Keratinocyte (primary cell): ENCODE data around the gene TINAGL1. TPM values are rescaled to one million over a fixed set of nuclear protein-coding genes. Genes with fewer than 3 reads are reported as not detected.

Experiments used
- DNase-seq: peaks from one replicate; pipeline ENCODE4 v3.0.0-alpha.2; 2011; ENCODE audit warnings: low read depth, missing footprints, low spot score
- FAIRE-seq: peaks from 2 replicates; lab custom pipeline; 2011; peaks lifted over from hg19 to GRCh38; lab: Jason Lieb, UNC
- H2AFZ ChIP-seq: 2 replicates; pipeline ENCODE4 v1.6.0; 2012; ENCODE audit warnings: low read length, control low read depth, inconsistent platforms; ENCODE audit not compliant: control insufficient read depth
- H3K27ac ChIP-seq: 2 replicates; pipeline ENCODE4 v1.5.1; 2011; ENCODE audit warnings: low read length; ENCODE audit not compliant: control insufficient read depth, insufficient read depth
- H3K27me3 ChIP-seq: 3 replicates; pipeline ENCODE4 v1.6.0; 2011; ENCODE audit warnings: low read length; ENCODE audit not compliant: control insufficient read depth, insufficient read depth; ENCODE audit errors: extremely low read depth
- H3K36me3 ChIP-seq, 2 experiments: 2 replicates in 1 of 2; 3 replicates in 1 of 2; pipeline ENCODE4 v1.5.1; 2011; ENCODE audit warnings: low read length in 2 of 2, mild to moderate bottlenecking in 1 of 2; ENCODE audit not compliant: control insufficient read depth in 2 of 2, insufficient read depth in 2 of 2; ENCODE audit errors: extremely low read depth in 1 of 2
- H3K4me1 ChIP-seq: 3 replicates; pipeline ENCODE4 v1.5.1; 2011; ENCODE audit warnings: low read length; ENCODE audit not compliant: control insufficient read depth, insufficient read depth; ENCODE audit errors: extremely low read depth
- H3K4me2 ChIP-seq: 3 replicates; pipeline ENCODE4 v1.6.0; 2011; ENCODE audit warnings: low read depth, low read length; ENCODE audit not compliant: control insufficient read depth, insufficient read depth; ENCODE audit errors: extremely low read depth
- H3K4me3 ChIP-seq, 3 experiments: fragments of 200-600 bp in 1 of 3; sonication (generic) in 1 of 3; 2 replicates in 2 of 3; 3 replicates in 1 of 3; pipeline ENCODE4 v1.5.1; 2011 to 2016; ENCODE audit warnings: low read length in 3 of 3, mild to moderate bottlenecking in 3 of 3, control low read depth in 2 of 3, inconsistent platforms in 1 of 3, low read depth in 1 of 3, mixed read lengths in 1 of 3, mixed run types in 1 of 3, moderate library complexity in 1 of 3; ENCODE audit not compliant: control insufficient read depth in 2 of 3, insufficient read depth in 2 of 3; ENCODE audit errors: extremely low read depth in 1 of 3
- H3K79me2 ChIP-seq: 2 replicates; pipeline ENCODE4 v1.6.0; 2012; ENCODE audit warnings: low read length; ENCODE audit not compliant: control insufficient read depth, insufficient read depth
- H3K9ac ChIP-seq: 3 replicates; pipeline ENCODE4 v1.6.0; 2011; ENCODE audit warnings: low read length; ENCODE audit not compliant: control insufficient read depth, insufficient read depth; ENCODE audit errors: extremely low read depth
- H3K9me1 ChIP-seq: 3 replicates; pipeline ENCODE4 v1.6.0; 2011; ENCODE audit warnings: low read length; ENCODE audit not compliant: control insufficient read depth, insufficient read depth; ENCODE audit errors: extremely low read depth
- H3K9me3 ChIP-seq: 2 replicates; pipeline ENCODE4 v1.5.1; 2012; ENCODE audit warnings: low read depth, low read length; ENCODE audit not compliant: control insufficient read depth
- H4K20me1 ChIP-seq: 3 replicates; pipeline ENCODE4 v1.6.0; 2011; ENCODE audit warnings: low read length; ENCODE audit not compliant: control insufficient read depth, insufficient read depth; ENCODE audit errors: extremely low read depth
- CTCF ChIP-seq, 3 experiments: IDR thresholded peaks in 1 of 3; conservative IDR thresholded peaks in 1 of 3; optimal IDR thresholded peaks in 1 of 3; 2 replicates in 2 of 3; 3 replicates in 1 of 3; pipeline versions ENCODE3 to v1.5.1; 2011; ENCODE audit warnings: low read length in 3 of 3, mild to moderate bottlenecking in 3 of 3, moderate library complexity in 2 of 3, control low read depth in 1 of 3, inconsistent platforms in 1 of 3; ENCODE audit not compliant: insufficient read depth in 2 of 3; ENCODE audit errors: extremely low read depth in 1 of 3
- EZH2 ChIP-seq: IDR thresholded peaks from one replicate; pipeline ENCODE4 v1.6.1; 2012; ENCODE audit warnings: inconsistent platforms, mild to moderate bottlenecking, low read length, moderate library complexity
- dilution Hi-C: fragments of 300-500 bp; cut with MboI; formaldehyde crosslinking; loops from one replicate; pipeline ENCODE4 v1.7.0; 2020; ENCODE audit warnings: low sequenced_read_pairs; ENCODE audit not compliant: extremely low pct_ligation_motif_present
- polyA plus RNA-seq, 5 experiments: library from polyadenylated mRNA; depleted of rRNA in 3 of 5; stranded (reverse) in 3 of 5; stranded (forward) in 1 of 5; unstranded in 1 of 5; fragments of >200 nt; gene quantifications; 1 replicate in 1 of 5; 2 replicates in 3 of 5; 3 replicates in 1 of 5; pipeline versions ENCODE4 v1.2.1 to v1.2.3, GENCODE V29; 2011 to 2012; ENCODE audit warnings: missing spikeins in 2 of 5, low read depth in 1 of 5, low replicate concordance in 1 of 5

The TINAGL1 gene
- polyA plus RNA-seq, 1 donor (not counting 4 experiments of a cell fraction or from before 2014, with no cell fraction given), result 189 TPM

- H3K27me3 ChIP-seq, result no peaks in the 10 kb centered on the region
- no peak overlapping the region for H3K27ac ChIP-seq
- no peak overlapping the region for H2AFZ ChIP-seq
- H3K79me2 ChIP-seq, result no peaks in the 10 kb centered on the region
- H3K36me3 ChIP-seq, result peaks cover 0 to under 1% of the 10 kb centered on the region in 2 experiments
- TF ChIP-seq CTCF (optimal IDR thresholded peaks at IDR 0.05 in 1 of 3, IDR thresholded peaks at IDR 0.05 in 1 of 3, conservative IDR thresholded peaks at IDR 0.05 in 1 of 3; ENCODE audit: extremely low read depth in 1 of 3, insufficient read depth in 2 of 3, low read length in 3 of 3), result no peak
- no peak for TF ChIP-seq EZH2
- dilution Hi-C loops, result no loop called here
- DNase-seq, result no peak
- H3K4me1 ChIP-seq, result peaks cover 21% of the 10 kb centered on the region
- no peak overlapping the region for H3K9ac ChIP-seq
- H3K4me2 ChIP-seq, result no peak overlapping the region
- no peaks in the 10 kb centered on the region for H3K9me1 ChIP-seq
- H3K4me3 ChIP-seq, result no peak overlapping the region
- H3K9me3 ChIP-seq, result no peaks in the 10 kb centered on the region
- H4K20me1 ChIP-seq, result no peaks in the 10 kb centered on the region
- no peak for FAIRE-seq
Observed at GRCh38 chr1:31593136-31593665, 16.9 kb downstream of the TINAGL1 start.

GRCh38 chr1:31593770-31594632, 17.7 kb downstream of the TINAGL1 start:
- no peak overlapping the region for H3K4me2 ChIP-seq
- no peaks in the 10 kb centered on the region for H3K27me3 ChIP-seq
- H2AFZ ChIP-seq, result no peak overlapping the region
- no peaks in the 10 kb centered on the region for H4K20me1 ChIP-seq
- TF ChIP-seq EZH2 (no peak), CTCF (optimal IDR thresholded peaks at IDR 0.05 in 1 of 3, IDR thresholded peaks at IDR 0.05 in 1 of 3, conservative IDR thresholded peaks at IDR 0.05 in 1 of 3; ENCODE audit: extremely low read depth in 1 of 3, insufficient read depth in 2 of 3, low read length in 3 of 3) (peak; percentile 97 to 100 (median 99))
- H3K36me3 ChIP-seq, result no peaks in the 10 kb centered on the region
- no peaks in the 10 kb centered on the region for H3K9me3 ChIP-seq
- no peaks in the 10 kb centered on the region for H3K9me1 ChIP-seq
- peaks cover 13% of the 10 kb centered on the region for H3K4me1 ChIP-seq
- H3K4me3 ChIP-seq, result no peak overlapping the region
- FAIRE-seq, result peak; percentile 83
- dilution Hi-C loops, result no loop called here
- no peaks in the 10 kb centered on the region for H3K79me2 ChIP-seq
- DNase-seq, result no peak
- H3K9ac ChIP-seq, result no peak overlapping the region
- no peak overlapping the region for H3K27ac ChIP-seq
